BE2C (cell line): ENCODE data around the gene NCK1.

Experiments
- DNase-seq: peaks from one replicate; pipeline ENCODE4 v3.0.0-alpha.2; 2020
- H3K27me3 ChIP-seq: fragments of 250-450 bp; sonication (Bioruptor Pico); 2 replicates; pipeline ENCODE4 v1.5.1; 2020; ENCODE audit warnings: mild to moderate bottlenecking
- H3K36me3 ChIP-seq: fragments of 250-450 bp; sonication (Bioruptor Pico); 2 replicates; pipeline ENCODE4 v1.5.1; 2020; ENCODE audit warnings: mild to moderate bottlenecking
- H3K4me1 ChIP-seq: fragments of 250-450 bp; sonication (Bioruptor Pico); 2 replicates; pipeline ENCODE4 v1.5.1; 2020
- H3K4me3 ChIP-seq: 2 replicates; pipeline ENCODE4 v1.5.1; 2011; ENCODE audit warnings: low read depth, low read length
- H3K9me3 ChIP-seq: fragments of 250-450 bp; sonication (Bioruptor Pico); 2 replicates; pipeline ENCODE4 v1.5.1; 2020
- CTCF ChIP-seq: IDR thresholded peaks from 2 replicates; pipeline ENCODE4 v1.5.1; 2012; ENCODE audit warnings: mild to moderate bottlenecking, low read depth, low read length

The NCK1 gene

DNA sequence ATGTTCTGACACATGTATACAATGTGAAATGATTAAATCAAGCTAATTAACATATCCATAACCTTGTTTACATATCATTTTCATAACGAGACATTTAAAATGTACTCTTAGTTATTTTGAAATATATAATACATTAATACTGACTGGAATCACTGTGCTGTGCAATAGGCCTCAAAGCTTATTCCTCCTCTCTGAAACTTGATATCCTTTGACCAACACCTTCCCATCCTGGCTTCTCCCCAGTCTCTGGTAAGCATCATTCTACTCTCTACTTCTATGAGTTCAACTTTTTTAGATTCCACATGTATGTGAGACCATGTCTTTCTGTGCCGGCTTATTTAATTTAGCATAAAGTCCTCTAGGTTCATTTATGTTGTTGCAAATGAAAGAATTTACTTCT is 48.7 kb downstream of the NCK1 start:
- no peak for TF ChIP-seq CTCF
- Histone ChIP-seq H3K9me3 (no peaks in the 10 kb centered on the region; the same call in 1 of the 2 replicates), H3K4me1 (peaks cover 5% of the 10 kb centered on the region; the same call in 1 of the 2 replicates), H3K4me3 (no peak overlapping the region), H3K27me3 (no peaks in the 10 kb centered on the region), H3K36me3 (no peaks in the 10 kb centered on the region)
- no peak for DNase-seq

DNA sequence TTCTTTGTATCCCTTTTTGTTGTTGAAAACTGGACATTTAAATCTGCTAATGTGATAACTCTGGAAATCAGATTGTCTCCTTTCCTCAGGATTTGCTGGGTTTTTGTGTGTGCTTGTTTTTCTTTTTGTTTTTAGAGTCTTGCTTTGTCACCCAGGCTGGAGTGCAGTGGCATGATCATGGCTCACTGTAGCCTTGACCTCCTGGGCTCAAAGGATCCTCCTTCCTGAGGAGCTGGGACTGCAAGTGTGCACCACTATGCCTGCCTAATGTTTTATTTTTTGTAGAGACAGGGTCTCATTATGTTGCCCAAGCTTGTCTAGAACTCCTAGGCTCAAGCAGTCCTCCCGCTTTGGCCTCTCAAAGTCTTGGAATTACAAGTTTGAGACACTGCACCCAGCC is 51.2 kb downstream of the NCK1 start:
- TF ChIP-seq CTCF = no peak
- DNase-seq = no peak
- H3K4me3 ChIP-seq = no peak overlapping the region
- no peaks in the 10 kb centered on the region for H3K27me3 ChIP-seq
- H3K36me3 ChIP-seq = no peaks in the 10 kb centered on the region
- no peaks in the 10 kb centered on the region; the same call in 1 of the 2 replicates for H3K9me3 ChIP-seq
- H3K4me1 ChIP-seq = peaks cover 5% of the 10 kb centered on the region; the same call in 1 of the 2 replicates

- no peak for TF ChIP-seq CTCF
- H3K27me3 ChIP-seq = no peaks in the 10 kb centered on the region
- H3K4me3 ChIP-seq = no peak overlapping the region
- DNase-seq = no peak
- H3K9me3 ChIP-seq = no peaks in the 10 kb centered on the region
- H3K4me1 ChIP-seq = no peaks in the 10 kb centered on the region
- H3K36me3 ChIP-seq = no peaks in the 10 kb centered on the region
Measured at GRCh38 chr3:136914739-136915138, 52.7 kb downstream of the NCK1 start.

DNA sequence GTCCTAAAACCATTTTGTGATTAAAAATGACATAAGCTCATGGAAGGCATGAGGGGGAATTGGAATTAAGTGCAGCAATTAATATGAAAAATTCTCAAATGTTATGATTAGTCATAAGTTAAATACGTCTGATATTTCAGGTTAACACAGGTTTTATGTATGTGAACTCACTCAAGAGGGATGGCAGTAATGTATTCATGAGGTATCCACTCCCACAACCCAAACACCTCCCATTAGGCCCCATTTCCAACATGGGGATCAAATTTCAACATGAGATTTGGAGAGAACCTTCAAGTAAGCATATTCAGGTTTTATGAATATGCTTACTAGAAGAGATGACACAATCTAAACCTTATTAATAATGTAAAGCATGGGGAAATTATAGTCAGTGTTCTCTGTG is 54.2 kb downstream of the NCK1 start:
- no peak for DNase-seq
- H3K4me1 ChIP-seq = no peaks in the 10 kb centered on the region
- no peak for TF ChIP-seq CTCF
- no peaks in the 10 kb centered on the region for H3K9me3 ChIP-seq
- no peaks in the 10 kb centered on the region for H3K36me3 ChIP-seq
- H3K27me3 ChIP-seq = no peaks in the 10 kb centered on the region
- no peak overlapping the region for H3K4me3 ChIP-seq

DNA sequence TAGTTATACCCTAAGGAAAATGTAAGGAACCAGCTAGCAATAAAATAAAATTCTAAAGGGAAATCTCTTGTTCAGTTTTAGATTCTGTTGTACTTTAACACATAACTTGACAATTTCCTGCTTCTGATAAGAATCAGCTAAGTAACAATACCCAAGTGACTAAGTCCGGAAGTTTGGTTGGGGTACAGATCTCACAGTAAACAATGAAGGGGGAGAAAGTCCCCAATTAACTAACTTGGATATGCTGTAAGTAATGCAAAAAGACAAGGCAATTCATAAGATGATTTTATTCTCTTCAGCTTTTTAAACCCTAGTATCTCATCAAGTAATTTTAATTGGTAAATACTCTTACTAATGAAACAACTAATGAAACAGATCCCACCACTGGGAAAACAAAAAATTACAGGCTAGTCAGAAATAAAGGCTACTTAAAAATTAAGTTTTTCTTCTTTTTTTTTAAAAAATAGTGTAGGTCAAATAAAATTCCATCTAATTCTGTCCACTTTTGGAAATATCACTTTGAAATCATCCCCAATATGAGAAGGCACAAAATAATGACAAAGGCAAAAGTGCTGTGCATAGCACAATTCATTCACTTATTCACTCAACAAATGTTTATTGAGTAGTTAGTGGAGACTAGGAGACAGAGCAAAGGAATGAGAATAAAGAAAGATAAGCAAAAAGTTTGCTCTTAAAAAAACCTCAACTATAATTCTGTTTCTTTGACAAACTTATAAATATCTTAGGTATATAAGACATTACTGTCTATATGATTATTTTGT is 58.0 kb downstream of the NCK1 start:
- H3K27me3 ChIP-seq = no peaks in the 10 kb centered on the region
- TF ChIP-seq CTCF = no peak
- DNase-seq = no peak
- H3K36me3 ChIP-seq = no peaks in the 10 kb centered on the region
- H3K4me1 ChIP-seq = no peaks in the 10 kb centered on the region
- no peaks in the 10 kb centered on the region for H3K9me3 ChIP-seq
- no peak overlapping the region for H3K4me3 ChIP-seq

- no peak for DNase-seq
- H3K4me1 ChIP-seq = no peaks in the 10 kb centered on the region
- H3K36me3 ChIP-seq = no peaks in the 10 kb centered on the region
- no peak for TF ChIP-seq CTCF
- no peaks in the 10 kb centered on the region for H3K27me3 ChIP-seq
- H3K9me3 ChIP-seq = no peaks in the 10 kb centered on the region
- no peak overlapping the region for H3K4me3 ChIP-seq
Measured at GRCh38 chr3:136920904-136921611, 59.0 kb downstream of the NCK1 start.
